ENCODE data around the gene APH1B.

- TF ChIP-seq CTCF (IDR thresholded peaks at IDR 0.05 in 8 of 11, conservative IDR thresholded peaks at IDR 0.05 in 3 of 11), result no peak
- TF ChIP-seq POLR2A (IDR thresholded peaks at IDR 0.05), result no peak
Measured at GRCh38 chr15:63327648-63328421, 50.4 kb downstream of the APH1B start.
